HG02610 (cell line): ENCODE data around the gene SKOR1.

ENCODE experiments used
- ATAC-seq: cut with Tn5 transposase; IDR thresholded peaks from one replicate; pipeline ENCODE4 v1.9.1; 2021; ENCODE audit warnings: mild to moderate bottlenecking, moderate library complexity; ENCODE audit not compliant: unreplicated experiment

The SKOR1 gene

DNA sequence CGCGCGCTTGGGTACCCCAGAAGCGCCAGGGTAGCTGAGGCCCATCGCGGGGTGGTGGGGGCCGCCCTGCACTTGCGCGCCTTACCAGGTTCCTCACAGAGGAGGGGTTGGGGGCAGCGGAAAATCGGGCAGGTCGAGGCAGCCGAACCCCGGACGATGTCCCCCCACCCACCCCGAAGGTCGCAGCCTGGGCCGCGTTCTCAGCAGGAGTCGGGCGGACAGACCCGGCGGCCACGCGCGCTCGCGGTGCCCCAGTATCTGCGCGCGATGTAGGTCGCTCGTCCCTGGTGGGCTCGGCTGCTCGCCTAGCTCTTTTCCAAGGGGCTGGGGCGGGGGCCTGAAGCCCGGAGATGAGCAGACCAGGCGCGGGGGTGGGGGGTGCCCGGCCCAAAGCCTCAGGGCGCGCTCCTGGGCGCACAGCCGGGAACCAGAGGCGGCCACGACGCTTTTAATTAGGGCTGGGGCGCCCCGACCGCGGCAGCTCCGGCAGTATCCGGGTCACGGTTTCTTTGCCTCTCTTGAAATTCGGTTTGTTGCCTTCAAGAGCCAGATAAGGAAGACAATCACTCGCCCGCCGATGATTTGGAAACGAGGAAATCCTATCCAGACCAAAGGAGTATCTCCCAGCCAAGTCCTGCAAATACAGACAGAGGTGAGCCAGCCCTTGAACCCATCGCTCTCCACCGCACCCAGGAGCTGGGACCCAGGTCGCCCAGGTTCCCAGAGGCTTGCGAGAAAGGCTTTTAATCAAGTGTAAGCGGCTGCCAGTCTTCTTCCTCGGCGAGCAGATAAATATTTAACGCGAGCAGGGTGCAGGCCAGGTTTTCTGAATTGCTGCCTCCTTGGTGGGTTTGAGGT, 4.6 kb downstream of the SKOR1 start:
- no peak for ATAC-seq

DNA sequence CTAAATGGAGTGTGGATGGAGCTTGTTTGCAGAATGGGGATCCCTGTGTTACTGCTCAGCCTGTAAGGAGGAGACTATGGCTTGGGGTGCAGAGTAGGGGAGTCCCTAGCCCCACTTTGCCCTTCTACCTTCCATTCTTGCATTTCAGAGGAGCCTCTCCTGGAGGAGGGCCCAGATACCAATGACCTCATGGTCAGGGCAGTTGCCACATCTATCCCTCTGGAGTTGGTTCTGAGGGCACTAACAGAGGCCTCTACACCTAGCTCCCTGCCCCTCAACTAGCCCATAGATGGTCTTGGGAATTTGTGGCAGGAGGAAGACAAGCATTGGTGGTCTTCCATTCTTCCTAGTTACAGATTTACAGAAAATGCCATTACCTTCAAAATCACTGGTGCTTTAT, 6.1 kb downstream of the SKOR1 start:
- no peak for ATAC-seq

DNA sequence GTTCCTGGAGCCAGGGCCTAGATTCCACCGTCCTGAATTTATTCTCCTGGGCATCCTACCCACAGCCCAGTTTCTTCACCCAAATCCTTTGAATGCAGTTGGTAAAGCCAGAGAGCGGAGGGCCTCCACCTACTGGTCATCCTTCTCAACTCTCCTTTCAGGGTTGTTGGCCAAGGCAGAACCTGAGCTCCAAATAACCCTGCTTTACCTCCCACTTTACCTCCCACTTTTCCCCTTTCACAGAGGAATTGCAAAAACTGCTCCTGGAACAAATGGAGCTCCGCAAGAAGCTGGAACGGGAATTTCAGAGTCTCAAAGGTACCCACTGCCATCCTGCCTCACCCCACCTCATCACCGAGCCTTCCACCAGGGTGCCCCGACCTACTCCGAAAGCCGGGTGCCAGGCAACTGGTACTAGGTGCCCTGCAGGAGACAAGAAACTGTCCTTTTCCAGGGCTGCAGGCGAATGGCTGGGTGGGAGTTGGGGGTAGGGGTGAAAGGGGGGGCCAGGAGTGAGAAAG, 6.8 kb downstream of the SKOR1 start:
- no peak for ATAC-seq

DNA sequence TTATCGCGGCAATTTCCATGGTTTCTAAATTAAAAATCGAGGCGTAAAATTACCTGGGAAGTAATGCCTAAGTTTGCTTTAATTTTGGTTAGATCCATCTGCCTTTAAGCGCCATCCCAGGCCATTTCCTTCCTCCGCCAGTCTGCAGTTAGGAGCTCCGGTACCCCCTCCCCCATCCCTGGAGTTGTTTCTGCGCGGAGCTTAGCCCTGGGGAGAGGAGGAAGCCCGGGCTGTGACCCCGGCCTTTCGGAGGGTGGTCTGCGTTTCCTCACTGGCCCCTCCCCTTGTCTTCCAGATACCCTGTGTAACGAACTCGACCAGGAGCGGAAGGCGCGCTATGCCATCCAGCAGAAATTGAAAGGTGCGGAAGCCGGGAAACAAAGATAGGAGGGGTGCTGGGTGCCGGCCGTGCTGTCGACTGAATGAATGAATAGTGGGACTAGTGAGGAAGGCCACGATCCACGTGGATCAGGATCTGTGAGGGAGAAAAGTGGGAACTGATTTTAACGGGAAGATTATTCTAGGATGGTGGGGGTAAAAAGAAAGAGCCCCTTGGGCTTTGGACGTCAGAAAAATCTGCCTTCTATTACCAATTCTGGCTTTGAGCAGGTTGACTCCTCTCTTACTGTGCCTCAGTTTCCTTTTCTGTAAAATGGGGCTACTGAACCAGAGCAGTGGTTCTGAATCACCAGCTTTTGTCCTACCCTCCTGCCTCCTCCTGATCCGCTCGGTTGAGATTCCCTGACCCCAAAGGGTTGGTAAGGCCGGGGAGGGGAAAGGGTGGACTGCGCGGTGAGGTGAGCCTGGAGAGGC, 7.8 kb downstream of the SKOR1 start:
- no peak for ATAC-seq

DNA sequence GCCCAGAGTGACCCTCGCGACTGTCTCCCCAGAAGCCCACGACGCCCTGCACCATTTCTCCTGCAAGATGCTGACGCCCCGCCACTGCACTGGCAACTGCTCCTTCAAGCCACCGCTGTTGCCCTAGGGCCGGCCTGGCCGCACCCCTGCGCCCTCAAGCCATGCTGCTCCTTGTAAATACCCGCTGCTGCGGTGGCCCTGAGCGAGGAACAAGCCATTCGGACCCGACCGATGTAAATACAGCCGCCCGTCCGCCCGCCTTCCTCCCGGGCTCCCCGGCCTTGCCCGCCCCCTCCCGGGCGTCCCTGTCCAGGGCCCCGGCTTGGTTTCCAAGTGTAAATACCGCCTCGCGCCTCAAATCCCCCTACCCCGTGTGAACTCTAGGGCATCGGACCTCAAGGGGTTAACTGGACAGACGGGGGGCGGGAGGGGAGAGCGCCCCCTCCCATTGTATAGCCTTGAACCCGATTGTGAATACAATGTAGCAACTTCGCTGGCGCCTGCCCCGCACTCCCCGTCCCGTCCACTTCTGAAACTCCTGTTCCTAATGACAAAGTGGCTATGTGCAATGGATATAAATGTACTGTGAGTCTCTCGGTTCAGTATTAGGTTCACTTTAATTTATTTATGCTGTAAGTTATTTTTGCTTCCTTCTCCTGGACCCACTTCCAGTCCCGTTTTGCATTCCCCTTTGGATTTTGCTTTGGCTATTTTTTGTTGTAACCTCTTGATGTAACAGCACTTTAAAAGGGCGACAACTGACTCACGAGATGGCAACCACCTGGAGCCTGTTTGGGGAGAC, 8.6 kb downstream of the SKOR1 start:
- ATAC-seq = no peak

DNA sequence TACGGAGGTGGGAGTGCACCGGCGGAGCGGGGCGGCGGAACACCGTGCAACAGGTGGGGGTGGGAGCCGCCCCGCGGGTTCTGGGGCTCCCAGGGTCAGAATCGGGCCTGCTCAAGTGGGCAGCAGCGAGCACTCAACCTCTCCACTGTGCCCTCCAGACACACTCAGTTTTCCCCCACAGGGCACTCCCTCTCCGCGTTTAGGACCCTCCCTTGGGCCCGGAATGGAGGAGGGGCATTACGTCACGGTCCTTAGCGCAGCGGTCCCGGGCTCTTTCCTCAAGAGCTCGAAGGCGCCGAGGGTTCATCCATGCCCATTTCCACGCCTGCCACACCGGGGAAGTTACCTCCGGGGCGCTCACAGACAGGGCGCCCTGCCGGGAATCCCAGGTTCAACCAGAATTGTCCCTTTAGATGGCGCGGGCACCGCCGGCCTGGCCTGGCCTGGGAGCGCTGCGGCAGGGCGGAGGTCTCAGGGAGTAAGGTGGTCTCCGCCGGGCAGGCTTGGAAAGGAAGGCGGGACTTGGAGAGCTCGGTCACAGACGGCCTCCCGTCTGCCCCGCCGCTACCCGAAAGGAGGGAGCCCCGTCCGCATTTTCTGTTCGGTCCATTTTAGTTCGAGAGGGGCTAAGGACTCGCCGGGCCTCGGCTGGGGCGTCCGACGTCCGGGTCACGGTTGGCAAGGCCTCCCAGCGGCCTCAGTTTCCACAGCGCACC, 9.4 kb downstream of the SKOR1 start:
- no peak for ATAC-seq

DNA sequence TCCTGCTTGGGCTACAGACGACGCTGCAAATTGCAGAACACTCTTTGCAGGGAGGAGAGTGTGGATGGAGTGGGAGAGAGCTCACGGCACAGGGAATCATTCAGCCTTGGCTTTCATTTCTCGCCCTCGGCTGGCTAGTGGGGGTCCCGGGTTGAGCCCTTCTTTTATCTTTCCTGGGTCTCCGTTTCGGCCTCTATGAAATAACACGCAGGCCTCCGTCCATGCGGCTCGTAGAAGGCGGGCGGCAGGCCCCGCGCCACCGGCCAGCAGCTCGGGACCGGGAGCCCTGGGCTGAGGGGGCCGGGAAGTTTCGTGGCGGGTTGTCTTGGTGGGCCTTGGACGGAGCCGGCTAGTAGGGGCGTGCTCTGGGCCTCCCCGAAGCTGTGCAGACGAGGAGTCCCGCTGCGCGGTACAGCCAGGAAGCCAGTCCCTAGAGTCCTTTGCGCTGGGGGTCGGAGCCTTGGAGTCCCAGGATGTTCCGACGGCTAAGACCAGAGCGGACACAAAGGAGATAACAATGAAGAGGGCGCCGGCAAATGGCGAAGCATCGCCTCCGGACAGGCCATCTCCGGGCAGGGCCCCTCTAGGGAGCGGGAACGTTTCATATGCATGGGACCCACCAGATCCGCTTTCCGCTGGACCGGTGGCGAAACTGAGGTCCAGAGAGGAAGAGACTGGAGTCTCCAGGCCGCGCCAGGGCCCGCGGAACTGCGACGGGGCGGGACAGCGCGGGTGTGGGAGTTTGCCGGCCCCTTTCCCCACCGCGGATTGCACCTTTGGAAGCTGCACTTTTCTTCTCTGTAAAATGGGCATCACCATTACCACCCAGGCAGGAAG, 10.2 kb downstream of the SKOR1 start:
- no peak for ATAC-seq

DNA sequence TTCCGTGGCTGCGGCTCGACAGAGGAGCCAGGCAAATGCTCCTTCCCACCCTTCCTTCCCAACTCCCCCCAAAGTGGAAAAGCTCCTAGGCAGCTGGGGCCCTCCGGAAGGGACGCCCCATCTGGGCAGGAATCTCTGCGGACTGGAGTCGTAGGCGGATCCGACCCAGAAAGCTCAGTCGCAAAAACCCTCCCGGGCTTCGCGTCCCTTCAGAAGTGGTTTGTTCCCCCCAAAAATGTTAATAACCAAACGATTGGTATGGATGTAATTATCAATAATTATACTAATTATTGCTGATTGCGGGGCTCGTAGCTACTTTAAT, 10.8 kb downstream of the SKOR1 start:
- no peak for ATAC-seq

DNA sequence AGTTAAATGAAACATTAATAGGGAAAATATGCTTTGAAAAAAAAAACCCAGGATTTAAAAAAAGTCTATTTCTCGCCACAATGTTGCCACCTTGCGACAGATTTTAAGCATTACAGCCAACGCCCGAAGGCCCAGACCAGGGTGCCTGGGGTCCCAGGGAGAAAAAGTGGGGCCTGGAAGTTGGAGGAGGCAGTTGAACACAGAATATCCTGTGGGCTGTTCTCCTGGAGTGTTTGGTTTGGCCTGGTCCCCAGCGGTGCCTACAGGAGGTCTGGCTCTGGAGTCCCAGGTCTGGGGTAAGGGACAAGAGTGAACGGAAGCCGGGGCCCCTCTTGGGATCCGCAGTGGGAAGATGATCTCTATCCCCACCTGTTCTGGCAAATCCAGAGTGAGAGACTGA, 11.2 kb downstream of the SKOR1 start:
- ATAC-seq = no peak

DNA sequence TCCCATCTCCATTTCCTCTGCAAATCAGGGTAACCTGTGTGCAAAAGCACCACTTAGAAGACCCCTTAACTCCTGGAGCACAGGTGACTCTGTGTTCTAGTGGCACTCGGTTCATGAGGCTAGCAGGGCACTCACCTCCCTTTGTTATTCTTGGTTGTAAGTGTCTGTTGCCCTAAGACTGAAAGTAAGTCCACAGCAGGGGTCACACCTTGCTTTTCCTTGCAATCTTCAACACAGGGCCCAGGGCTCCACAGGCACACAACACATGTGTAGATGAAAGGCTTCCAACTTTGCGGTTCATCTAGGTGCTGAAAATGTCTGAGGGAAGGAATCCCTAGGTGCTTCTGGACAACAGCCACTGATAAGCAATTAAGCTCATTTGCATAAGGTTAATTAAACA, 11.6 kb downstream of the SKOR1 start:
- ATAC-seq = no peak

DNA sequence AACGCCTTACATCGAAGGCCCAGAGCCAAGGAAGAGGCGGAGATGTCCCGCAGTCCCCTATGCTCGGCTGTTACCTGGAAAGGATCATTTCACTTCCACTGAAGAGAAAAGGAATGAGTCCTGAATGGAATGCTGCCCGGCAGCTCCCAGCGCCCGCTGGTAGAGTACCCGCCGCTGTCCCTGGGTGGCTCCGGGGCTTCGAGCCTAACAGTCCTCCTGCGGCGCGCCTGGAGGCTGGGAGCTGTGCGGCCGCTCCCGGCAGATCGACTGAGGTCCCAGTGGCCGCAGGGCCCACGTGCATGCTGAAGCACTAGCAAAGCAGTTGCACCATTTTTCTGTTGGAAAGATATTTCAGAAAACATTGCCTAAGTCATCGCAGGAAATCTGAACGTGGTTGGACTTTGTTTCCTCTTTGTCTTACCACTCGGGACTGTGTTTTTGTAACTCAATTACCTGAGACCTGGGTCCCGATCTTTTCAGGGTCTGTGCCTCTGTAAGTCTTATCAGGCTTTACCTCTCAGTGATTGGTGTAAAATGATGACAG, 13.6 kb downstream of the SKOR1 start:
- no peak for ATAC-seq

DNA sequence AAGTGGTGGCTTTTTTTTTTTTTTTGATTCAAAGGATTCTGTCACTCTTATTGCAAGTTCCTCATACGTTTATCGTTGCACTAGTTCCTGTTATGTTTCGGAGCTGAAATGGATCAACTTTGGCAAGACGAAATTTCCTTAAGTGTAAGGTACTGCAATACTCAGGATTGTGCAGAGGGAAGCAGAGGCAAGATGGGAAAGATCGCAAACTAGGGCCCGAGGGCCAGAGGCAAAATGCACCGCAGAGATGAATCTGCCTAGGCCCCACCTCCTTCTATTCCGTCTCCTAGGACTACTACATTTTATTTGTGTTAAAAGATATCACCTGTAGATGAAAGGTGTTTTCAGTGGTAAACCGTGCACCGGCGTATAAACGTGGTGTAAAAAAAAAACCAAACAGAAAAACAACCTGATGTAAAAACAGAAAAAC, 14.2 kb downstream of the SKOR1 start:
- peak; percentile 13 for ATAC-seq

DNA sequence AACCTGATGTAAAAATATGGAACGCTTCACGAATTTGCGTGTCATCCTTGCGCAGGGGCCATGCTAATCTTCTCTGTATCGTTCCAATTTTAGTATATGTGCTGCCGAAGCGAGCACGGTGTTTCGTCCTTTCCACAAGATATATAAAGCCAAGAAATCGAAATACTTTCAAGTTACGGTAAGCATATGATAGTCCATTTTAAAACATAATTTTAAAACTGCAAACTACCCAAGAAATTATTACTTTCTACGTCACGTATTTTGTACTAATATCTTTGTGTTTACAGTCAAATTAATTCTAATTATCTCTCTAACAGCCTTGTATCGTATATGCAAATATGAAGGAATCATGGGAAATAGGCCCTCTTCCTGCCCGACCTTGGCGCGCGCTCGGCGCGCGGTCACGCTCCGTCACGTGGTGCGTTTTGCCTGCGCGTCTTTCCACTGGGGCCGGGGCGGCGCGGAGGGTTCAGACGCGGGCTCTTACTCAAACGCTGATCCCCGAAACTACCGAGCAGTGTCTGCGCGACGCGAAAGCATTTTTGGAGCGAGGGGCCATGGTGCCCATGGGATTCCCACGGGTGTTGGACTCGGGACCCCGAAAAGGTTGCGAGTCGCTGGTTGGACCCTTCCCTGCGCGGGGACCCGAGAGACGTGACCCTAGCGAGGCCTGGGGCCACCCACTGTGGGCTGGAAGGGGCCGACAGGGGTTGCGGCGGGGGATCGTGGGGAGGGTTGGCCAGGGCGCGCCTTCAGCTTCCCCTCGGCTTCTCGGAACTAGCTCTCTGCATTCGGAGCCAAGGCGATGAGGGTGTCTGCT, 14.8 kb downstream of the SKOR1 start, which contains the start of gene RNU6-1:
Gene RNU6-1, minus strand, starts transcription at position 117 of the 820 bp plus-strand sequence.
- peak; percentile 64 for ATAC-seq

DNA sequence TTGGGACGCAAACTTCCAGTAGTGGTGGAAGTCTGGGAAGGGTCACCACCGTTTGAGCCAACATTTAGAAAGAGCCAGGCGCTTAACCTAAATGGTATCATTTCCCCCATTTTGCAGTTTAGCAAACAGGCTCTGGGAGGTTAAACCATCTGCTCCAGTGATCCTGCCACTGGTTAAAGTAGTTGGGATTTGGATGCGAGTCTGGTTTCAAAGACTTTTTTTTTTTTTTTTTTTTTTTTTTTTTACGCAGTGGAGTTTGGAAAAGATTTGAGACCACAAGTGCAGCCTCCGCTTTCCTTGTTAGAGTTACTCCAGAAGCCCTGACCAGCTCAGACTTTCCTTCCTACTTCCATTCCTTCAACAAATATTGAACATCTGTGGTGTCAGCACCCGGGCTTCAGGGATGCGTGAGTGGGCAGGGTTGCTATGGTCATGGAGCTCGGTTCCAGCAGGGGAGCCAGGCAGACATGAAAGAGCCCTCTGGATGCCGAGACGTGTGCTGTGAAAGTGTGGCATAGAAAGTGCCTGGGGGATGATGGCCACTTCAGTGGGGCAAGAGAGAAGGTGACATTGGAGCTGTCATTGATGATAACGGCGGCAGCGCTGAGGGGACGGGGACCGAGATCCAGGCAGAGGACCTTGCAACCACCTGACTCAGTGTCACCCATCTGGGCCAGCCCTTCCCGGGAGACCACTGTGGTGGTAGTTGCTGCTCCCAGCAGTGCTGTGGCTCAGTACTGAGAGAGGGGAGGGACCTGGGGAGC, 15.6 kb downstream of the SKOR1 start:
- ATAC-seq = no peak

DNA sequence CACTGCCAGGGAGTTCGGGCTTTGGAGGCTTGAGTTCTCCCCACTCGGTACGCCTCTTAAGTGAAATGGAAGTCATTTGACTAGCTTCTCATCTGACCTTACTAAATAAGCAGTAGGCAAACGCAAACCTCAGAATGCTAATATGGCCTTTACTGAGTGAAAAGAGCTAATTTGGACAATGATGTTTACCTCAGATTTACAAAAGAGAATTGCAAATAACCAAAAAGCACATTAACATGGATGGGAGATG, 16.1 kb downstream of the SKOR1 start:
- no peak for ATAC-seq

DNA sequence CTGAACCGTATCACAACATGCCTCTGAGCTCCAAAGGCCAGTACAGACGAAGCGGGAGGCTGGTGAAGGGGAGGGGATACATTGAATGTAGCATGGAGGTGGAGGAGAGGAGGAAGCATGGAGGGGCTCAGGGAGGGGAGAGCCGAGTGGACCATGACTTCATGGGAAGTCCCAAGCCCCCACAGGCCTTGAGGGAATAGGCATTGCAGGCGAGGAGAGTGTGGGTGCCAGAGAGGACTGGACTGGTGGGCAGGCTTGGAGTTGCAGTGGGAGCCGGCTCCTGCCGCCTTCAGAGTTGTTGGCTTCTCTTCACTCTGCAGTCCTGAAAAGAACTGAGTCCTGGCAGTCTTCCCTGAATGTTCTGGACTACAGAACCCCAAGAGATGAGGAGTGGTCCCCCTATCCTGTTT, 17.8 kb downstream of the SKOR1 start:
- no peak for ATAC-seq

DNA sequence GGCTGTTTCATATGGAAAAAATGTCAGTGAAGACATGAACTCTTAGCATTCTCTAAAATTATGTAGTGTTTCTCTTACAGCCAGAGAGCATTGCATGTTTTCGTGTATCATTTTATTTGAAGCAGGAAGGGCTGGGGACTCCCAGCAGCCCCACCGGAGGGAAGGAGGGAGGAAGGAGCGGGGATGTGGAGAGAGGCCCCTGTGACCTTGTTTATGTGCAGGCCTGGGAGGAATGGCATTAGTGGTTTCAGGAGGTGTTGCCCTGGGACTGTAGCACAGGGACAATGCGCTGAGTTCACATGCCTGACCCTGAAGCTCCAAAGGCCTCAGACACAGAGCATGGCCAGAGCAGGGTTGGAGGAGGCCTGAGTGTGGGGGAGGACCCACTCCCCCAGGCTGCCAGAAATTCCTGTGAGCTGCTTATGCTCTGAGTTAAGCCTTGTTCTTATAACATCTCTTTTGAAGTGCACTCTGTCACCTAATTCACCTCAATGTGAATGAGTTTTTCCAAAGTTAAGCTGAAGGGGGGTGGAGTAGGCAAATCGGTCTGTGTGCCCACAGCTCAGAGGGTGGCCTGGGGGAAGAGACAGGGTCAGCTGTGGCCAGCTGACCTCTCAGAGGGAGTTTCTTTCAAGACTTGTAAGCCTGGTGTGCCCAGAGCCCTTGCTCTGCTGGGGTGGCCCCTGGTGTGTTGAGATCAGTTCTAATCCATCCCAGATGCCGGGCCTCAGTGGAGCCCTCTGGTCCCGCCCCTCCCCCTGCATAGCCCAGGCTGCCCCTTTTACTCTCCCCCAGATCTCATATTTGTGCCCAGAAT, 18.5 kb downstream of the SKOR1 start:
- no peak for ATAC-seq
